Epithelial cell of esophagus (primary cell): ENCODE data around the gene FCSK.
A peak's percentile ranks its signal among the peaks of the same experiment; 100 is the strongest.
"Not testable (repeated sequence)": the region's sequence is repeated elsewhere in the genome, so short reads cannot be mapped to it uniquely, and the experiment has no call there.

Experiments used
- DNase-seq: peaks from one replicate; pipeline ENCODE4 v3.0.0; 2010; ENCODE audit warnings: low read depth
- H3K4me3 ChIP-seq: 2 replicates; pipeline ENCODE4 v1.5.1; 2011; ENCODE audit warnings: mild to moderate bottlenecking, low read length, control low read depth
- TF ChIP-seq, protein P1 (sequence below): IDR thresholded peaks from 2 replicates; pipeline ENCODE4 v1.5.1; 2011; ENCODE audit warnings: low read depth, mild to moderate bottlenecking, low read length, control low read depth, inconsistent platforms; ENCODE audit not compliant: insufficient read depth; ENCODE audit errors: missing control alignments

Gene FCSK

DNA sequence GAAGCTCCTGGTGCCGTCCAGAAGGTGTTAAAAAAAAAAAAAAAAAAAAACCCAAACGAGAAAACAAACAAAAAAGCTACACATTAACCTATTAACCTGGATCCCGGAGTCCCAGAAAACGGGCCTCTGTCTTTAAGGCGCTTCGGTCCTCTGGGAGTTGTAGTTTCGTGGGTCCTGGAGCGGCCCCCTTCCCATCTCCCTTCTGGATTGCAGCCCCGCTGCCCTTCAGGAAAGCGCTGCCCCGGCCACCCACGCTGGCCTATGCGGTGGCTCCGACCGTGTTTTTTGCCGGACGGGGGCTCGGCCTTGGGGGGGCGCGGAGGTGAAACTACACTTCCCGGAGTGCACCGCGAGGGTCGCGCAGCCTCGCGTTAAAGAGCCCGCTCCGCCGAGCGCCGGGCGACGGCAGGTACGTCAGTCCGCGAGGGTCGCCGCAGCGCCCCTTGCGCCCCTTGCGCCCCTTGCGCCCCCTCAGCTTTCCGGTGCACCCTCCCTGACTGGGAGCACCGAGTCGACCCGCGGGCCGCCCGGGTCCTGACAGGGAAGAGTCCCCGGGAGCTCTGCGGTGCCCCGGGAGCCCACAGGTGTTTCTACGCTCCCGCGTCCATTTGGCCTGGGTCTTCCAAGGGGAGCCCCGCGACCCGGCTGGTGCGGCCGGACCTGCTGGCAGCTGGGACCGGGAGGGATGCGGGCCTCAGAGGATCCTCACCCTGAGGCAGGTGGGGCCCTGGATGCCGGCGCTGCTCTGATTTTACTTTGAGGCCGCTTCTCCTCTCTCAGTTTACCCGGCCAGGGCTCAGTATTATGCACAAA lies at the start of gene FCSK:
FCSK (plus strand) TSS at position 374 of the 813 bp plus-strand sequence. CDS start 8,596 bp downstream, outside the sequence.
- DNase-seq = peak; percentile 58
- TF ChIP-seq, protein P1, sequence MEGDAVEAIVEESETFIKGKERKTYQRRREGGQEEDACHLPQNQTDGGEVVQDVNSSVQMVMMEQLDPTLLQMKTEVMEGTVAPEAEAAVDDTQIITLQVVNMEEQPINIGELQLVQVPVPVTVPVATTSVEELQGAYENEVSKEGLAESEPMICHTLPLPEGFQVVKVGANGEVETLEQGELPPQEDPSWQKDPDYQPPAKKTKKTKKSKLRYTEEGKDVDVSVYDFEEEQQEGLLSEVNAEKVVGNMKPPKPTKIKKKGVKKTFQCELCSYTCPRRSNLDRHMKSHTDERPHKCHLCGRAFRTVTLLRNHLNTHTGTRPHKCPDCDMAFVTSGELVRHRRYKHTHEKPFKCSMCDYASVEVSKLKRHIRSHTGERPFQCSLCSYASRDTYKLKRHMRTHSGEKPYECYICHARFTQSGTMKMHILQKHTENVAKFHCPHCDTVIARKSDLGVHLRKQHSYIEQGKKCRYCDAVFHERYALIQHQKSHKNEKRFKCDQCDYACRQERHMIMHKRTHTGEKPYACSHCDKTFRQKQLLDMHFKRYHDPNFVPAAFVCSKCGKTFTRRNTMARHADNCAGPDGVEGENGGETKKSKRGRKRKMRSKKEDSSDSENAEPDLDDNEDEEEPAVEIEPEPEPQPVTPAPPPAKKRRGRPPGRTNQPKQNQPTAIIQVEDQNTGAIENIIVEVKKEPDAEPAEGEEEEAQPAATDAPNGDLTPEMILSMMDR = no peak
- H3K4me3 ChIP-seq = peak within 1 kb of the TSS; percentile 84

DNA sequence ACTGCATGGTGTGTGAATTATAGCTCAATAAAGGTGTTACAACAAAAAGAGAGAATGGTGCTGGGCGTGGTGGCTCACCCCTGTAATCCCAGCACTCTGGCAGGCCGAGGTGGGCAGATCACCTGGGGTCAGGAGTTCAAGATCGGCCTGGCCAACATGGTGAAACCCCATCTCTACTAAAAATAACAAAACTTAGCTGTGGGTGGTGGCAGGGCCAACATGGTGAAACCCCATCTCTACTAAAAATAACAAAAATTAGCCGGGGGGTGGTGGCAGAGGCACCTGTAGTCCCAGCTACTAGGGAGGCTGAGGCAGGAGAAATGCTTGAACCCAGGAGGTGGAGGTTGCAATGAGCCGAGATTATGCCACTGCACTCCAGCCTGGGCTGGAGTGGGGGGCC lies 48.3 kb upstream of the FCSK start:
- not testable (repeated sequence) for H3K4me3 ChIP-seq, DNase-seq

DNA sequence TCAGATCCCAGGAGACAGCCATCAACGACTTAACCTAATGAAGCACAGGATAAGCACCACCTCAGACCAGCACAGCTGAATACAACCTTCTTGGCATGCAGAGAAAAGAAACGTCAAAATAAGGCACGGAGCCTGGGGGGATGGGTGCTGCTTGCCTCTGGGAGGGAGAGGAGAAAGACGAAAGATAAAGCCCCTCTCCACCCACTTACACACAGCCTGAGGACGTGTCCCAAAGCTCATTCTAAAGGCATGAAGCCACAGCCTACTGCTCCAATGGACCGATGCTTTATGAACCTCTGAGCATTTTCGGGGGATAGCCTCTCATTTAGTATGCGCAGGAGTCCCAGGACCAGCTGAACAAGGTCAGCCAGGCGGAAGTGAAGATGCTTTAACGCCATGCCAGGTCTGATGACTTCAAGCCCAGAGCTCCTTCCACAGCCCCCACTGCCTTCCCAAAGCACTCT lies 46.6 kb upstream of the FCSK start:
- no peak for DNase-seq
- no peak overlapping the region for H3K4me3 ChIP-seq
- TF ChIP-seq, protein P1 = no peak

DNA sequence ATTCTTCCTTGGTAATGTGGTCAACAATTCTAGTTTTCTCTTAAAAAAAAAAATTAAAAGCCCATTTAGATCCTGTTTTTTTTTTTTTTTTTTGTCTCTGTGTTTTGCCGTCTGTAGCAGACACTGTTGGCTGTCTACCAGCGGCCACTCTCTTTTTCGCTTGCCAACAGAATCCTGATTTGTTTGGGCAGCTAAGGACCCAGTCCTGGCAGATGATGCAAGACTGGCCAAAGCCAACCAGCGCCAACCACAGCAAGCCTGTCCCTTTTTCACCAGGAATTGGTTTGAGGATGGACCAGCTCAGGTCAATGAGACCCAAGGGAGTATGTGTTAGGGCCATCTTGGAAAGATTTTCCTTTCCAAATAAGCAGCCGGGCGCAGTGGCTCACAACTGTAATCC lies 43.7 kb upstream of the FCSK start:
- DNase-seq = no peak
- TF ChIP-seq, protein P1 = no peak
- H3K4me3 ChIP-seq = no peak overlapping the region

DNA sequence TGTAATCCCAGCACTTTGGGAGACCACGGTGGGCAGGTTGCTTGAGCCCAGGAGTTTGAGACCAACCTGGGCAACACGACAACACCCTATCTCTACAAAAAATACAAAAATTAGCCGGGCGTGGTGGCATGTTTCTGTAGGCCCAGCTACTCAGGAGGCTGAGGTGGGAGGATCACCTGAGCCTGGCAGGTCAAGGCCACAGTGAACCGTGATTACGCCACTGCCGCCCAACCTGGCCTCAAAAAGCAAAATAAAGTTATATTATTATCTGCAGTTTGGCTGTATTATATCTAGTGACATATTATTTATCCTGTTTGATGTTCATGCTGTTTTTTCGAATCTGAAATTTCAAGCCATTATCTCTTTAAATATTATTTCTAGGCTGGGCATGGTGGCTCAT lies 42.0 kb upstream of the FCSK start:
- H3K4me3 ChIP-seq = no peak overlapping the region
- DNase-seq = no peak
- TF ChIP-seq, protein P1 = no peak

DNA sequence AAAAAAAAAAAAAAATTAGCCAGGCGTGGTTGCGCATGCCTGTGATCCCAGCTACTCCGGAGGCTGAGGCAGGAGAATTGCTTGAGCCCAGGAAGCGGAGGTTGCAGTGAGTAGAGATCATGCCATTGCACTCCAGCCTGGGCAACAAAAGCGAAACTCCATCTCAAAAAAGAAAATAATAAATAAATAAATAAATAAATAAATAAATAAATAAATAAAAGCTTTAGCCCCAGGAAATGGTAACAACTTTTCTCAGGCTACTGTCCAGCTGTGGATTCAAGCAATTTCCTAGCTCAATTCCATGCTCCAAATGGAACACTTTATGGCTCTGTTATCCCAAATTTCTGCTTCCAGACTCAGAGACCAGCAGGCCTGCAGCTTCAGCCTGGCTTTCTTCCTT lies 40.8 kb upstream of the FCSK start:
- H3K4me3 ChIP-seq, DNase-seq: not testable (repeated sequence)

DNA sequence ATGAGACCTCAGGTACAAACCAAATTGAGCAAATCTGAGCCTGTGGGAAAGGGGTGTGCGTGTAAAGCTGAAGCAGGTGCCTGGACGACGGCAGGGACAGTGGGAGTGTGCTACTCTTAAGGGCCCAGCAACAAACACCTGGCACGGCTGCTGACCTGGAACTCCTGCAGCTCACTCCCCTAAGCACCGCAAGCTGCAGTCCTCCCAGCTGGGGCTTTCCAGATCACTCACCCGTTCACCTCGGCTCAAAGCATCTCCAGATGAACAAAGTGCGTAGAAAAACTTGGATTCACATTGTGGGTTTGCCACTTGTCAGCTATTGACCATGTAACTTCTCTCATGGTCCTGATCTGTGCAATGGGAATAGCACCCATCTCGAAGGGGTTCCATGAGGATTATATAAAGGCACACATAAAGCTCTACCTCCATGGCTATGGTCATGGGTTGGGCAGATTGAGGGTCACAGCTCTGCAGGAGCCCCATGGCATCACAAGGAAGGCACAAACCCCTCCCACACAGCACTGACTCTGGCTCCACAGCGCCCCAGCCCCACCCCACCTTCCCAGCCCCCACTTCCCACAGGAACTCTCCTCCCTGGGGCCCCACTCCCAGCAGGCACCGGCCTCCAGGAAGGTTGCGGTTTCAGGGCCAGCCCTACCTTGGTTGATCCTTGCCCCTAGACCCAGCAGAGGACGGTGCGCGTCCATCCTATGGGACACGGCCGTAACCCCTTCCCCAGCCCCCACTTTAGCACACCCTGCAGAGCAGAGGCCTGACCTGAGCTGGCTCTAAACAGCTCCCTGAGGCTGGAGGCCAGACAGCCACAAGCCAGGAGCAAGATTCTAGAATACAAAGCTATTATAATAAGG lies 37.4 kb upstream of the FCSK start:
- TF ChIP-seq, protein P1 = no peak
- DNase-seq = no peak
- H3K4me3 ChIP-seq = no peak overlapping the region
